Measurements from ENCODE around the gene NR6A1. TPM values are rescaled to one million over a fixed set of nuclear protein-coding genes. Genes with fewer than 3 reads are reported as not detected.

Gene NR6A1
- total RNA-seq, 1 donor from 2014 or later: 0.53 TPM

- H3K36me3 ChIP-seq: no peaks in the 10 kb centered on the region
- no peak for TF ChIP-seq CTCF (IDR thresholded peaks at IDR 0.05)
- H3K4me3 ChIP-seq: no peak overlapping the region
- no peaks in the 10 kb centered on the region for H3K27me3 ChIP-seq
- H3K27ac ChIP-seq: no peak overlapping the region
- intact Hi-C loops (cut with DNase I): loop anchor here (5.0 kb wide), 1 partner anchor 111 kb away; the partner anchor contains the start of gene NR6A1
- peaks cover 0 to 4% of the 10 kb centered on the region in 2 donors for H3K4me1 ChIP-seq
- no peak for DNase-seq (ENCODE audit: low spot score in 2 of 2)
- no peaks in the 10 kb centered on the region for H3K9me3 ChIP-seq
Observed at GRCh38 chr9:124661271-124661670, 109.8 kb downstream of the NR6A1 start.

GRCh38 chr9:124660341-124660801, 110.7 kb downstream of the NR6A1 start:
- intact Hi-C loops (cut with DNase I): loop anchor here (5.0 kb wide), 1 partner anchor 112 kb away; the partner anchor contains the start of gene NR6A1
- Histone ChIP-seq H3K27ac (peak overlapping the region; percentile 34 to 66), H3K36me3 (no peaks in the 10 kb centered on the region), H3K4me1 (peaks cover 0 to 4% of the 10 kb centered on the region in 2 donors), H3K4me3 (peak overlapping the region; percentile 56 to 68), H3K9me3 (no peaks in the 10 kb centered on the region), H3K27me3 (no peaks in the 10 kb centered on the region)
- no peak for DNase-seq (ENCODE audit: low spot score in 2 of 2)
- TF ChIP-seq CTCF (IDR thresholded peaks at IDR 0.05): no peak

- DNase-seq (ENCODE audit: low spot score in 2 of 2): peak; percentile 25 to 83
Observed at GRCh38 chr9:124659099-124659659, 111.9 kb downstream of the NR6A1 start.

GRCh38 chr9:124658165-124659017, 112.7 kb downstream of the NR6A1 start:
- peak; percentile 19 to 87 for DNase-seq (ENCODE audit: low spot score in 2 of 2)
- H3K36me3 ChIP-seq: no peaks in the 10 kb centered on the region
- intact Hi-C loops (cut with DNase I): loop anchor here (10.0 kb wide), 1 partner anchor 196 kb away; the partner anchor contains the start of gene WDR38

More at GRCh38 chr9:124659099-124659659, 111.9 kb downstream of the NR6A1 start:
- Histone ChIP-seq H3K4me1 (peaks cover 0 to 4% of the 10 kb centered on the region in 2 donors), H3K9me3 (no peaks in the 10 kb centered on the region), H3K27me3 (no peaks in the 10 kb centered on the region), H3K36me3 (no peaks in the 10 kb centered on the region), H3K4me3 (peak overlapping the region; percentile 56 to 68), H3K27ac (peak overlapping the region; percentile 66 to 79)
- no peak for TF ChIP-seq CTCF (IDR thresholded peaks at IDR 0.05)
- intact Hi-C loops (cut with DNase I): loop anchor here (10.0 kb wide), 1 partner anchor 196 kb away; the partner anchor contains the start of gene WDR38

More at GRCh38 chr9:124658165-124659017, 112.7 kb downstream of the NR6A1 start:
- H3K27me3 ChIP-seq: no peaks in the 10 kb centered on the region
- no peak for TF ChIP-seq CTCF (IDR thresholded peaks at IDR 0.05)
- peak overlapping the region; percentile 56 to 68 for H3K4me3 ChIP-seq
- peak overlapping the region; percentile 66 to 79 for H3K27ac ChIP-seq
- H3K4me1 ChIP-seq: peaks cover 0 to 4% of the 10 kb centered on the region in 2 donors
- no peaks in the 10 kb centered on the region for H3K9me3 ChIP-seq

Data from ascending aorta (tissue), 2 donors.